GM18867 (cell line): ENCODE measurements around the gene ZNF442.
"Not testable (repeated sequence)": the region's sequence is repeated elsewhere in the genome, so short reads cannot be mapped to it uniquely, and the experiment has no call there.

ENCODE experiments used
- ATAC-seq: cut with Tn5 transposase; IDR thresholded peaks from one replicate; pipeline ENCODE4 v1.9.1; 2021; ENCODE audit warnings: mild to moderate bottlenecking, moderate library complexity; ENCODE audit not compliant: unreplicated experiment

ZNF442 gene

GRCh38 chr19:12331211-12331941 is 34.1 kb downstream of the ZNF442 start:
- ATAC-seq: no peak

GRCh38 chr19:12330340-12330739 is 35.1 kb downstream of the ZNF442 start:
- no peak for ATAC-seq

- no peak for ATAC-seq
Measured at GRCh38 chr19:12325690-12326089, 39.8 kb downstream of the ZNF442 start.

GRCh38 chr19:12318782-12319413 is 46.6 kb downstream of the ZNF442 start:
- no peak for ATAC-seq

GRCh38 chr19:12314553-12314952 is 50.9 kb downstream of the ZNF442 start:
- no peak for ATAC-seq

GRCh38 chr19:12308891-12309290 is 56.6 kb downstream of the ZNF442 start:
- ATAC-seq: not testable (repeated sequence)
